Jurkat, Clone E6-1 (cell line): Measurements from ENCODE around the gene KCNT1.

ENCODE experiments used
- DNase-seq: peaks from one replicate; pipeline ENCODE4 v3.0.0-alpha.2; 2011; ENCODE audit warnings: low read depth, low spot score
- H3K4me3 ChIP-seq: 2 replicates; pipeline ENCODE4 v1.5.1; 2011; ENCODE audit warnings: mild to moderate bottlenecking, low read length, control low read depth, moderate library complexity

Gene KCNT1

DNA sequence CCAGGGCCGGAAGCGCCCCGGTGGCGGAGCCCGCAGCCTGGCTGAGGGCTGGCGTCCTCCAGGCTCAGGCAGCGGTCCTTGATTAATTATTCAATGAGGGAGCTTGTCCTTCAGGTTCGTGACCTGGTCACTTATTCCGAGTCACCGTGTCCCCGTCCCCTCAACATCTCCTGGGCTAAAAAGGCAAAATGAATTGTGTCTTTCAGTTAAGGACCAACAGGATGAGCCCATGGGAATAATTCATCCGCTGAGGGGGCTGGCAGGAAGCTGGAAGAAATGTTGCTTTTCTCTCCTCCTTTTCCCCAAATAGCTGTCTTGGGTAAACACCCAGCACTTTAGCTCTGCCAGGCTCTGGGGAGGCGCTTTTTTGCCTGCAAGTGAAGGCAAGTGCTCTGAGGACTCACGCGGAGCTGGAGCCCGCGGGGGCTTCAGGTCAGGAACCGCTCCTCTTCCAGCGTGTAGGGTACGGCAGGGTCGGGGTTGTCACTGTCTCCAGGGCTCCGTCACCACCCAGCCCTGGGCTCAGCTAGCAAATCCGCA lies 13.1 kb downstream of the KCNT1 start:
- no peak overlapping the region for H3K4me3 ChIP-seq
- no peak for DNase-seq

DNA sequence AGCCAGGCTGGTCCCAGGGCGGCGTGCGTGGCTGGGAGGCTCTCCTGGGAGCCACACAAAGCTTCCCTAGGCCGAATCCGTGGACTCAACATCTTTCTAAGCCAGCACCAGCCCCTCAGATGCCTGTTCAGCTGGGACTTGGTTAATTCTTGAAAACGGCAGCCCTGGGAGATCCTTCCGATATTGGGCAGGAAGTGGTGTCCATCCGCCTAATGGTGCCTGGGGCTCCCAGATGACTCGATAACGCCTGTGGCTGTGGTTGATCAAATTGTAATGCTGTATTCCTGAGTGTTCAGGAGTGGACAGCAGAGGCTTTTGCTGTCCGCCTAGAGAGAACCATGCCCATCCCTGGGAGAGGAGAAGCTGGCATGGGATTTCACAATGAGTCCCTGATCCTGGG lies 14.1 kb downstream of the KCNT1 start:
- no peak for DNase-seq

DNA sequence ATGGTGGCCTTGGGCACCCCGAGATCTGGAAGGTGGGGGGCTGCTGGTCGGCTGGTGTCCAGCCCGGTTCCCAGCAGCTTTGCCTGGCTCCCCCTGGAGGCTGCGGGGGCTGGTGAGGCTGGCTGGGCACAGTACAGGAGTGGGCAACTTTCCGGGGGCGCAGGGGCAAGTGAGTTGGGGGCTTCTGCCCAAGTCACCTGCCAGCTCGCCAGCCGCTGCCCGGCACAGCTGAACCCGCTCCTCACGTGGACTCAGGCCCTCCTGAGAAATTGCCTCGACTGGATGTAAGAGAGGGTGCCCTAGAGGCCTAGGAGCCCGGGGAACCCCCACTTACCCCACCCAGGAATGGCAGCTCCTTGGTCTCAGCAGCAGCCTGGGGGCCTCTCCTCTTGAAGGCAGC lies 15.4 kb downstream of the KCNT1 start:
- H3K4me3 ChIP-seq, result no peak overlapping the region
- no peak for DNase-seq

More for the DNA sequence above, 14.1 kb downstream of the KCNT1 start:
- no peak overlapping the region for H3K4me3 ChIP-seq

DNA sequence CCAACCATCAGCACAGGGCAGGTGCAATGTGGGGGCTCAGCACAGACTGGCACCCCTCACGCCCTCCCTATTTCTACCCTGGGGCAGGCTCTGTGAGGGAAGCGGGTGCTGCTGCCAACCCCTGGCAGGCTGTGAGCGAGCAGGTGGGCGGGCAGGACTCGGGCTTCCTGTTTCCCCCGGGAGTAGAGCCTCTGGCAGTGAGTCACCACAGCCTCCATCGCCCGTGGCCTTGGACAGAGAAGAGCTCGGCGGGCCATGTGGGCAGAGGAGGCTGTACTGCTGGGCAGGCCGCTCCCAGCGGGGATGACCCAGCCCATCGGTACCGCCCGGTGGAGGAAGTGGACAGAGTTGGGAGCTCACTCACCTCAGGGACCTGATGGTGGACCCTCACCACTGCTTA lies 16.6 kb downstream of the KCNT1 start:
- DNase-seq, result no peak
- no peak overlapping the region for H3K4me3 ChIP-seq

DNA sequence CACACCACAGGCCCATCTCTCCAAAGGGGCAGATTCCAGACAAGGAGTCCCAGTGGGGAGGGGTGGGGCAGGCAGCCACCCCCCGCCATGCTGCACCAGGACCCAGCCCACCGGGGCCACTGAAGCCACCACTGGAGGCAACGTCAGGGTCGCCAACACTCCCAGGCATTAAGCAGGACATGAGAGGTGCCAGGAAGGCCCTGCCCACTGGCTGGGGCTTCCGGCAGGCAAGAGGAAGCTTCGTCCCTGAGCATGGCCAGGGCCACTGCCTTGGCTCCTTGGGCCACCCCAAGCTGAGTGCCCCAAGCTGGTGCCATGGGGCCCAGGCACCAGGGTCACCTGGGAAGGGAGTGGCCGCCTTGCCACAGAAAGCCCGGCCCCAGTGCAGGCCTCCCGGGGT lies 17.5 kb downstream of the KCNT1 start:
- DNase-seq, result no peak
- H3K4me3 ChIP-seq, result no peak overlapping the region

DNA sequence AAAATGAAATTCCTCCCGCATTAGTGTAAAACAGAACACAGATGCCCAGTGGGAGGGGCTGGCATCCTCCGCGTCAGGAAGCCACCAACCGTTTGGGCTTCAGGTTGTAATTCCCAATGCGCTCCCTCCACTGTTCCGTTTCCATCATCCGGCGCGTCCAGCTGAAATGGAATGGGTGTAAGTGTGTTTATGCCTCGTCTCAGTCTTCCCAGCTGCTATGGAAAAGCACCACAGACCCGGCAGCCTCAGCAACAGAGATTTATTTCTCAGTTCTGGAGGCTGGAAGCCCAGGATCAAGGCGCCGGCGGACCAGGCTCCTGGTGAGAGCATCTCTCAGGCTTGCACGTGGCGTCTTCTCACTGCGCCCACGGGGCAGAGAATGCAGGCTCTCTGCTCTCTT lies 20.4 kb downstream of the KCNT1 start:
- H3K4me3 ChIP-seq, result no peak overlapping the region
- no peak for DNase-seq

DNA sequence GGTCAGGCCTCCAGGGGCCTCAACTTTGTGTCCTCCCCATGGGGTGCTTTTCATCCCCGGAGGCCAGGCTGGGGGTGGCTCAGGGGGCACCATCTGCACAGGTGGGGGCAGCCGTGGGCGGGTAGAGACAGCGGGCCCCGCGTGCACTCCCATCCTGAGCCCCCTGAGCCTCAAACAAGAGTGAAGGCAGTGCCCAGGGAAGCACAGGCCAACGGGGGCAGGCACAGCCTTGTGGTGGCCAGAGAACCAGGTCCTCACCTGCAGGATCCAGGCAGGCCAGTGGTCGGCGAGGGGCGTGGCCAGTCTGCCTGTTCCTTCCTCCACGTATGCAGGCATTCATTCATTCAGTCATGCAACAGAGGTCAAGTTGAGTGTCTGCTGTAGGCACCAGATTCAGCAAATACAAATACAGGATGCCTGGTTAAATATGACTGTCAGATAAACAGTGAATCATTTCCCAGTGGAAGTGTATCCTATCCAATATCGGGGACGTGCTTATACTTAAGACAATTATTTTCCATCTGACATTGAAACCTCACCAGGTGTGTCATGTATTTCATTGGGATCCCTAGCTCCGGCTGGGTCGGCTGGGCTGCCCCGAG lies 22.3 kb downstream of the KCNT1 start:
- DNase-seq, result no peak
- no peak overlapping the region for H3K4me3 ChIP-seq

DNA sequence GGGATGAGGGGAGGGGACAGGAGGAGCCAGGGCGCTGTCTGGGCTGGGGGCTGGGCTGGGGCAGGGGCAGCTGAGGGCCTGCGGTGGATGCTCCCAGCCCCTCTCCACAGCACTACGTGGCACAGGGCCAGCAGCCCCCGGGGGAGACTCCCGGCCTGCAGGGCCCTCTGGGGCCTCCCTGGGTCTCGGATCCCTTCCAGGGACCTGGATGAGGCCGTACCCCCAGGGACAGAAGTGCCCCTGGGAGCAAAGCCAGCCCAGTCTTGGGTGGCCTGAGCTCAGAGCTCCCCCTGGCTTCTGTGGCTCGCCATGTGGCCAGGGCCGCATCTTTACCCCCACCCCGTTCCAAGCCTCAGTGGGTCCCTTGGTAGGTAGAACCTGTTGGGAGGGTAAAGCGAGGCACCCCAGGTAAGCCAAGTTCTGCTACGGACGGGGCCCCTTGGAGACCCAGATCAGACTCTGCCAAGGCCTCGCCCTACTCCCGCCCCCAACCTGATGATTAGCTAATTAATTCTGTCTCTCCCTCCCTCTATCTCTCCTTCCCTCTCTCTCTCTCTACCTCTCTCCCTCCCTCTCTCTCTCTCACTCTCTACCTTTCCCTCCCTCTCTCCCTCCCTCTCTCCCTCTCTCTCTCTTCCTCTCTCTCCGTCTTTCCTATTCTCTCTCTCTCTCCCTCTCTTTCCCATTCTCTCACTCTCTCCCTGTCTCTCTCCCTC lies 24.3 kb downstream of the KCNT1 start:
- DNase-seq, result no peak

DNA sequence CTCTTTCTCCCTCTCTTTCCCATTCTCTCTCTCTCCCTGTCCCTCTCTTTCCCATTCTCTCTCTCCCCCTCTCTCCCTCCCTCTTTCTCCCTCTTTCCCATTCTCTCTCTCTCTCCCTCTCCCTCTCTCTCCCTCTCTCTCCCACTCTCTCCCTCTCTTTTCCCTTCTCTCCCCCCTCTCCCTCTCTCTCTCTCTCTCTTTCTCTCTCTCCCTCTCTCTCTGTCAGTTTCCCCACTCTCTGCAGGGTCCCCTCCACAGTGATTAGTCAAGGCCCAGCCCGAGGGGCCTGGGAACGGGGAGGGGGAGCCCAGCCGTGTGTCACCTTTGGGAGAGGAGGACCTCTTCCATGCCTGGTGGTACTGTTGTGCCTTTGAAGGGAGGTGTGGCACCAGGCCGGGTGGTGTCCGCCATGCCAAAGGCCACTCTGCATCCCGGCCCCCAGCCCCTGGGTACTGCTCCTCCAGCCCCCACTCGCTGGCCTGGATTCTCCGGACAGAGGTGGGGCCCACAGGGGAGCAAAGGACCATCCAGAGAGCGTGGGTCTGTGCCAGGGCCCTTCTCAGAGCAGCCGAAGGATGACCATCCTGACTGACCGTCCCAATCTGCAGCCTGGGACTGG lies 25.4 kb downstream of the KCNT1 start:
- DNase-seq, result no peak
- H3K4me3 ChIP-seq, result no peak overlapping the region

More for the DNA sequence above, 24.3 kb downstream of the KCNT1 start:
- H3K4me3 ChIP-seq, result no peak overlapping the region

DNA sequence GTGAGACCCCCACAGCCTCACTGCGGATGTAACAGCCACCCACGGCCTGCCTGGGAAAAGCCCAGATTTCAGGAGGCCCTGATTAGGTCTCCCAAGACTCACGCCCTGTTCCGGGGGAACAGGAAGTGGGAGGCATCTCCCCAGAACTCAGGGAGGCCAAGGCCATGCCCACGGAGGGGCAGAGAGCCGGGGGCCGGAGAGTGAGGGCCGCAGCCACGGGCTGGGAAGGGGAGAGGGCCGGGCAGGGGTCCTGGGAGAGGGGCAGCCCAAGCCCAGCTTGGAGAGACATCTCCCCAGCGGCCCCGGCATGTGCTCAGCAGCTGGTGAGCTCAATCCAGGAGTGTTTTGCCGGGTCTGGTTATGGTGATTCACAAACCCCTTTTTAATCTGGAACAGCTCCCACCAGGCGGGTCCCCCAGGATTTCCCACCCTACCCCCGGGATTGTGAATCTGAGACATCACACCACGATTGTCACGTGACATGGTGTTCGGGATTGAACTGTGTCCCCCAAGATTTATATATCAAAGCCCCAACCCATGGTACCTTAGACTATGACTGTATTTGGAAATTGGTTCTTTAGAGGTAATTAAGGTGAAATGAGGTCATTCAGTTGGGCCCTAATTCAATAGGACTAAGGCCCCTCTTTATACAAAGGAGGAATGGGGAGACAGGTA lies 26.6 kb downstream of the KCNT1 start:
- H3K4me3 ChIP-seq, result no peak overlapping the region

DNA sequence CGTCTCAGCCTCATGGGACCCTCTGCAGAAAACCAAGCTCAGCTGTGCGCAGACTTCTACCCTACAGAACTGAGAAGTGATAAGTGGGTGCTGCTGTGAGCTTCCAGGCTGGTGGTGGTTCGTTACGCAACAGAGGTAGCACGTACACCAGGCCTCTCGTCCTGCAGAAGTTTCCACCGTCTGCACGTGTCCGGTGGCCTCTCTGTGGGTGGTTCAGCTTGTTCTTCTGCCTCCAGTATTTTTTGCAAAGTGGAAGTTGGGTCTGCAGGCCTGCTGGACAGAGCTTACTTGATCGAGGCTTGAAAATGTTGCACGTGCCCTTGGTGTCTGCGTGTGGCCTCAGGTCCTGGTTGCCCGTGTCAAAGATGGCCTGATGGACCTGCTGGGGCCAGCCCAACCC lies 27.5 kb downstream of the KCNT1 start:
- DNase-seq, result no peak

More for the DNA sequence above, 26.6 kb downstream of the KCNT1 start:
- DNase-seq, result no peak

DNA sequence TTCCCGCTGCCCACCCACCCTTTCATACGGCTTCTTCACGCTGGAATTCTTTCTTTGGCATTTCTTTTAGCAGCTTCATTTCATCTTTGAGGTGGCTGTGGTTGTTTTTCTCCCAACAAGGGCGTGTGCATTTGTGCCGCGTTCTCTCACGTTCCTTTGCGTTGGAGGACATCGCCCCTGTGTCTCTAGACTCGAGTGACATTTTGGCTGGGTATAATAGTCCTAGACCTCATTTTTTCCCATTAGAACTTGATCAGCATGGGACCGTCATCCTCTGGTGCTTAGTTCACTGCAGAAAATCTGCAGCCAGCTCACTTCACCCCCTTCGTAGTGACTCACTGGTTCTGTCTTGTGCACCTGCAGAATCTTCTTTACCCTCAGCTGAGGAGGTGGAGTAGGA lies 29.5 kb downstream of the KCNT1 start:
- DNase-seq, result no peak
- no peak overlapping the region for H3K4me3 ChIP-seq

More for the DNA sequence above, 27.5 kb downstream of the KCNT1 start:
- H3K4me3 ChIP-seq, result no peak overlapping the region

DNA sequence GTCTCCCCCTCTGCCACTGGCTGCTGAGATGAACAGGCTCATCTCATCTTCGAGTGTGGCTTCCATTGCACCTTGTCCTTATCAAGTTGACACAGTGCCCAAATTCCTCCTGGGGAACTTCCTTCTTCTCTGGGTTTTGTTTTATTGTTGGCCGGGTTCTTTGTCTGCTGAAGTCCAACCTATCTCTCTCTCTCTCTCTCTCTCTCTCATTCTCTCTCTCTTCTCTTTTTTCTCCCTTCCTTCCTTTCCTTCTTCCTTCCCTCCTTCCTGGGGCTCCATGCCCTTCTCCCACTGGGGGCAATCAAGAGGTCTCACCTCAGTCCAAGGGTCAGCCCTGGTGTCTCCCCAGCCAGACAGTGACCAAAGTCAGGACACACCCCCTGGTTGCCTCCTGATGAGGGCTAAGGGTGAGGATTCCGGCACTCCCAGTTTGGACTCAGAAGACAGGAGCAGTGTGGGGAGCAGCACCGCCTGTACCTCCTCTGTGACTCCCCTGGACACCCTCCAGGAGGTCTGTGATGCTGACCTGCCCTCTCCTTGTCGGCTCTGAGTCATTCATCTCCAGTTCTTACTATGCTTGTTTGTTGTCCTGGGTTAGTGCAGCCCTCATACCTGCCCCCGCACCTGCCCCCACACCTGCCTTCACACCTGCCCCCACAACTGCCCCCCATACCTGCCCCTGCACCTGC lies 30.7 kb downstream of the KCNT1 start:
- no peak for DNase-seq
- H3K4me3 ChIP-seq, result no peak overlapping the region

DNA sequence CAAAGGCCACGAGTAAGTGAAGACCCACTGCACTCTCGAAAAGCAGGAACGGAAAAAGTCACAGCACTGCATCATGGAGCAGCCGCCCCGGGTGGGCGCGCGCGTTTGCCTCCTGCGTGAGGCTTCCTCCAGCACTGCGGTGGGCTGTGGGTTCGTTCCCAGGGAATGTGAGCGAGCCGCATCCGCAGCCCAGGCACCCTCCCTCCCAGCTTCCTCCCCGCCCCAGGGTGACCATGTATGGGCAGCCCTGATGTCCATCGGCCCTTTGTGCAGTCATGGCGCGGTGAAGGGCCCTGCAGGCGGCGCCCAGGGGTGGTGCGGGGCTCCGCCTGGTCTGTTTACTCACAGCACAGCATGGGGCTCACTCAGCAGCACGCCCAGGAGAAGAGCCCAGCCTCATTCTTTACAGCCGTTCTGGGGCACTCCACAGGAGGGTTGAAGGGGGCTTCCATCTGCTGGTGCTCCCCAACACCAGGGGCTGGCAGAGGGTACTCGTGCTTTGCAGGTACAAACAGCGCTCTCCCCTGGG lies 32.7 kb downstream of the KCNT1 start:
- no peak overlapping the region for H3K4me3 ChIP-seq
- DNase-seq, result no peak

DNA sequence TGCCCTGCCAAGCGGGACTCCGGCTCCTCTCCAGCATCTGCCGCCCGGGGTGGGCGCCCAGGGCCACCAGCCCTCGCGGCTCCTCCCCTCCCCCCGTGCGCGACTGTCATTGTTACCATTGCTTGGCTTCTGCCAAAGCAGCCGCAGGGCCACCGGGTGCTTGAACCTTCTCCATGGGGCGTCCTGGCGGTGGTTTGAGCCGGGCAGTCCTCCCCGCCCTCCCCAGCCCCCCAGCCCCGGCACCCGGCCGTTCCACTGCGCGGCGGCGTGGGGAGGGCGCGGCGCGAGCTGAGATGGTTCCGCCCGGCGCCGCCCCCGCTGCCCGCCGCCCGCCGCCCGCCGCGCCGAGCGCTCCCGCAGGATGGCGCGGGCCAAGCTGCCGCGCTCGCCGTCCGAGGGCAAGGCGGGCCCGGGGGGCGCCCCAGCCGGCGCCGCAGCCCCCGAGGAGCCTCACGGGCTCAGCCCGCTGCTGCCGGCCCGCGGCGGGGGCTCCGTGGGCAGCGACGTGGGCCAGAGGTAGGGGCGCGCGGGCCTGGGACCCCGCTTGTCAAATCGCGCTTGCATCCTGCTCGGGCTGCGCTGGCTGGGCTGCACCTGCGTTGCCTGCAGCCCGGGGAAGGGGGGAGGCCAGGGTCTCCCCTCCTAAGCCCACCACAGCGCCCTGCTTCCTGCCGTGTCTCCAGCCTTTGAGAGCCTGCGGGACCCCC lies 34.4 kb downstream of the KCNT1 start:
- H3K4me3 ChIP-seq, result no peak overlapping the region
- DNase-seq, result no peak

DNA sequence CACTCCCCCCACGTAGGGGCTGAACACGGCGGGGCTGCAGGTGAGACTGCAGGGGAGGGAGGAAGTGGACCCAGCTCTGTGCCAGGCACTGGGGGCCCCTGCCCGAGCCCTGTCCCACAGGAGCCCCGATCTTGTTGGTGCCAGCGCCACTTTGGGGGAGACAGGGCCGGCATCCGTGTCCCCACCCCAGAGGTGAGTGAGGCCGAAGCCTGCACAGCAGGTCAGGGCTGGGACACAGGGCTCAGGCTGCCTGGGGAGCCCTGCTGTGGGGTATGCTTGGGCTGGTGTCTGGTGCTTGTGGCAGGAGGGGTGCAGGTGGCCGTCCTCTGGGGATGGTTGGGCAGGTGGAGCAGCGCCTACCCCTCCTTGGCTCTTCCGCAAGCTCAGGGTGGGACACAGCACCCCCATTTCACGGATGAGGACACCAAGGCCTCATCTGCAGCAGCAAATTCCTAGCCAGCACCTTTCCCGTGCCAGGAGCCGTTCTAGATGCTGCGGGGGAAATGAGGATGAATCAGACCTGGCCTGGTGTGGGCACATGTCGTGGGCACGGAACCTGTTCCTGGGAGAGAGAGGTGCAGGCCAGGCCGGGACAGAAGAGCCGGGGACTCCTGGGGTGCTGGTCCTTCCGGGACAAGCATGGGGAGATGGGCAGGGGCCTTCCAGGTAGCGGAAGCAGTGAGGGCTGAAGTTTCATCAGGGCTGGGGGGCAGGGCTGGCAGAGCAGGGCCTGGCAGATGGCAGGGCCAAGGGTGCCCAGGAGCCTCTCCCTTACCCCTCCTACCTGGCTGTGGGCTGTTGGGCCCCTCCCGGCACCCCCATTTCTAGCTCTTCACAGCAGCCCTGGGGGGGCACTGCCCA lies 35.2 kb downstream of the KCNT1 start:
- no peak for DNase-seq
- no peak overlapping the region for H3K4me3 ChIP-seq

DNA sequence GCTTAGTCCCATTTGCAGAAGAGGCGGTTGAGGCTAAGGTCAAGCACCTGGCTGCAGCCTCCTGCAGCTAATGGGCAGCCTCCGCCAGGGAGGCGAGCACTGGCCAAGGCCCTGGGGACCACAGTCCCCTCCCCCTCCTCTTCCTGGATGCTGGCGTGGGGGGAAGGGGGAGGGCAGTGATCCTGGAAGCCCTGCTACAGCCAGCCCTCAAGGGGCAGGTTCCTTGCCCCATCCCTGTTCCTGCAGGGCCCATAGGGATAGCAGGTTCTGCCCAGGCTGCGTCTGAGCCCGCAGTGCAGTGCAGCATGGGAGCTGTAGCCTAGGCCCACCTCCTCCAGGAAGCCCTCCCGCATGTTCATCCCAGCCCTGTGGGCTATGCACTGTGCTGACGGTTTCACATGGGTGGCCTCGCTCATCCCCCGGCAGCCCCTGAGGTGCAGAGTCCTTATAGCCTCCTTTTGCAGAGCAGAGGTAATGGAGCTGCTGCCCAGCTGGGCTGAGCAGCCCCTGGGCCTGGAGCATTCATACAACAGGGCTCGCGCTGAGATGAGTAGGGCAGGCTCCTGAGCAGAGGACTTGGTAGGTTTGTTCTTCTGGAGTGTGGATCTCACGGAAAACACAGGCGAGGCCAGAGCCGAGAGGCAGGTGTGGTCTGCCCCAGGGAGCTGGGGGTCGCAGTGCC lies 36.0 kb downstream of the KCNT1 start:
- no peak overlapping the region for H3K4me3 ChIP-seq
- no peak for DNase-seq
